ACHN (cell line): ENCODE measurements around the gene KREMEN1.

Source experiments
- DNase-seq: peaks from one replicate; pipeline ENCODE4 v3.0.0-alpha.2; 2015
- in situ Hi-C: cut with HindIII; loops from 2 replicates; pipeline ENCODE4 v1.10.0; 2017; ENCODE audit warnings: low sequenced_read_pairs, low pct_ligation_motif_present, low pct_unique_long_range_greater_than_20kb

The KREMEN1 gene

GRCh38 chr22:29190918-29191317, 118.1 kb downstream of the KREMEN1 start:
- DNase-seq, result no peak
- in situ Hi-C loops, result no loop called here

GRCh38 chr22:29193021-29193420, 120.2 kb downstream of the KREMEN1 start:
- in situ Hi-C loops, result no loop called here
- DNase-seq, result no peak

GRCh38 chr22:29194184-29194583, 121.3 kb downstream of the KREMEN1 start:
- no peak for DNase-seq
- in situ Hi-C loops, result no loop called here

- in situ Hi-C loops, result no loop called here
- DNase-seq, result no peak
Observed at GRCh38 chr22:29195118-29195963, 122.5 kb downstream of the KREMEN1 start.

GRCh38 chr22:29195964-29196666, 123.3 kb downstream of the KREMEN1 start:
- in situ Hi-C loops, result no loop called here
- DNase-seq, result no peak

- in situ Hi-C loops, result no loop called here
- no peak for DNase-seq
Observed at GRCh38 chr22:29197096-29197495, 124.3 kb downstream of the KREMEN1 start.

GRCh38 chr22:29198240-29198639, 125.4 kb downstream of the KREMEN1 start:
- in situ Hi-C loops, result no loop called here

GRCh38 chr22:29199702-29200400, 127.0 kb downstream of the KREMEN1 start:
- DNase-seq, result no peak
- in situ Hi-C loops, result no loop called here

More at GRCh38 chr22:29198240-29198639, 125.4 kb downstream of the KREMEN1 start:
- DNase-seq, result no peak

- in situ Hi-C loops, result no loop called here
- DNase-seq, result no peak
Observed at GRCh38 chr22:29200901-29201300, 128.1 kb downstream of the KREMEN1 start.

GRCh38 chr22:29201782-29202181, 128.9 kb downstream of the KREMEN1 start:
- no peak for DNase-seq
- in situ Hi-C loops, result no loop called here

- DNase-seq, result peak; percentile 8
- in situ Hi-C loops, result no loop called here
Observed at GRCh38 chr22:29202212-29203192, 129.7 kb downstream of the KREMEN1 start.

- no peak for DNase-seq
- in situ Hi-C loops, result no loop called here
Observed at GRCh38 chr22:29203488-29204454, 130.9 kb downstream of the KREMEN1 start.

- in situ Hi-C loops, result no loop called here
- DNase-seq, result no peak
Observed at GRCh38 chr22:29204455-29205183, 131.8 kb downstream of the KREMEN1 start.

- DNase-seq, result no peak
- in situ Hi-C loops, result no loop called here
Observed at GRCh38 chr22:29205252-29205593, 132.4 kb downstream of the KREMEN1 start.

GRCh38 chr22:29205594-29206371, 132.9 kb downstream of the KREMEN1 start, which contains the start of gene EMID1:
EMID1 (plus strand) TSS chr22:29205896; CDS start chr22:29206039, 143 bp downstream.
- in situ Hi-C loops, result no loop called here
- DNase-seq, result peak; percentile 17
